Panc1 (cell line): Measurements from ENCODE around the gene SMYD4. TPM values are rescaled to one million over a fixed set of nuclear protein-coding genes. Genes with fewer than 3 reads are reported as not detected.

ENCODE experiments used
- ATAC-seq: fragments of 200-7000 bp; cut with Tn5 transposase; 2 replicates; pipeline ENCODE4 v1.9.1; 2020; ENCODE audit warnings: mild to moderate bottlenecking, moderate library complexity
- BruUV-seq: library from RNA; stranded (reverse); fragments of 400-500 nt; replicated peaks from 2 replicates; lab custom pipeline; 2021; lab: Mats Ljungman, UMichigan
- CTCF ChIA-PET: fragments of 300-600 bp; sonication (Branson Sonifier 250); formaldehyde crosslinking; loops from one replicate; lab custom pipeline; 2022; ENCODE audit warnings: antibody characterized with exemption; lab: Charles Lee
- POLR2A ChIA-PET: fragments of 300-600 bp; sonication (Branson Sonifier 250); formaldehyde crosslinking; loops from one replicate; lab custom pipeline; 2022; ENCODE audit warnings: antibody characterized with exemption; lab: Charles Lee
- DNase-seq: peaks from one replicate; pipeline ENCODE4 v3.0.0-alpha.2; 2010; ENCODE audit warnings: low read depth, low spot score
- H3K27ac ChIP-seq: 2 replicates; pipeline ENCODE4 v1.5.1; 2011; ENCODE audit warnings: mild to moderate bottlenecking, low read length, inconsistent platforms
- H3K27me3 ChIP-seq: fragments of 200-500 bp; sonication (Bioruptor generic); 2 replicates; pipeline ENCODE4 v1.6.0; 2014; ENCODE audit warnings: low read length, inconsistent platforms; ENCODE audit not compliant: control insufficient read depth, insufficient read depth
- H3K36me3 ChIP-seq: fragments of 200-500 bp; sonication (Bioruptor generic); 2 replicates; pipeline ENCODE4 v1.5.1; 2014; ENCODE audit warnings: inconsistent platforms, mild to moderate bottlenecking, low read length, moderate library complexity; ENCODE audit not compliant: control insufficient read depth, insufficient read depth
- H3K4me1 ChIP-seq: 2 replicates; pipeline ENCODE4 v1.5.1; 2011; ENCODE audit warnings: inconsistent platforms, mild to moderate bottlenecking, low read length, moderate library complexity; ENCODE audit not compliant: control insufficient read depth, insufficient read depth
- H3K4me3 ChIP-seq, 2 experiments: 2 replicates each; pipeline ENCODE4 v1.5.1; 2011 to 2012; ENCODE audit warnings: low read depth in 2 of 2, low read length in 2 of 2, mild to moderate bottlenecking in 2 of 2, inconsistent platforms in 1 of 2, moderate library complexity in 1 of 2
- H3K9me3 ChIP-seq: fragments of 200-500 bp; sonication (Bioruptor generic); 2 replicates; pipeline ENCODE4 v1.5.1; 2014; ENCODE audit warnings: low read depth, mild to moderate bottlenecking, inconsistent platforms, low read length, moderate library complexity; ENCODE audit not compliant: control insufficient read depth, insufficient read depth
- CTCF ChIP-seq: fragments of 450-650 bp; IDR thresholded peaks from 2 replicates; pipeline ENCODE4 v1.5.1; 2017; ENCODE audit warnings: mild to moderate bottlenecking
- POLR2AphosphoS5 ChIP-seq: IDR thresholded peaks from 2 replicates; pipeline ENCODE4 v1.6.1; 2012; ENCODE audit warnings: mild to moderate bottlenecking, low read depth, low read length, moderate library complexity
- REST ChIP-seq, 2 experiments: IDR thresholded peaks; 2 replicates each; pipeline ENCODE4 v1.6.1; 2011 to 2012; ENCODE audit warnings: low read depth in 2 of 2, control low read depth in 1 of 2, low read length in 1 of 2, mild to moderate bottlenecking in 1 of 2, moderate library complexity in 1 of 2; ENCODE audit not compliant: insufficient read depth in 1 of 2
- SIN3A ChIP-seq: IDR thresholded peaks from 2 replicates; pipeline ENCODE4 v1.6.1; 2012; ENCODE audit warnings: low read depth, mild to moderate bottlenecking, low read length, moderate library complexity, borderline replicate concordance; ENCODE audit not compliant: insufficient read depth
- TCF7L2 ChIP-seq: IDR thresholded peaks from 2 replicates; pipeline ENCODE4 v1.6.1; 2011; ENCODE audit warnings: mild to moderate bottlenecking, low read depth, low read length, inconsistent platforms
- in situ Hi-C: cut with HindIII; loops from 2 replicates; pipeline ENCODE4 v1.10.0; 2016; ENCODE audit warnings: low sequenced_read_pairs, low pct_unique_long_range_greater_than_20kb
- intact Hi-C: fragments of 100-400 bp; cut with micrococcal nuclease; formaldehyde crosslinking; loops from one replicate; pipeline ENCODE4 v1.10.0; 2022; ENCODE audit not compliant: unreplicated experiment
- total RNA-seq: library from RNA; stranded (reverse); gene quantifications from one replicate; pipeline ENCODE4 v1.2.1, GENCODE V29; 2021; ENCODE audit not compliant: unreplicated experiment

SMYD4 gene
- total RNA-seq, 1 experiment from 2014 or later: 17.1 TPM

GRCh38 chr17:1737531-1738291 is 92.0 kb downstream of the SMYD4 start:
- no peak for ATAC-seq
- no TSS peak for BruUV-seq
- intact Hi-C loops: no loop called here
- in situ Hi-C loops: no loop called here
- no peak overlapping the region for H3K4me3 ChIP-seq
- no peak for TF ChIP-seq SIN3A
- no peak for TF ChIP-seq POLR2AphosphoS5
- no peak for TF ChIP-seq REST (IDR thresholded peaks at IDR 0.05; ENCODE audit: insufficient read depth in 1 of 2, low read depth in 2 of 2, low read length in 1 of 2)
- TF ChIP-seq TCF7L2: no peak
- TF ChIP-seq CTCF: no peak
- no peak overlapping the region for H3K27ac ChIP-seq
- no peaks in the 10 kb centered on the region for H3K9me3 ChIP-seq
- peaks cover 12% of the 10 kb centered on the region for H3K4me1 ChIP-seq
- ChIA-PET POLR2A (no interaction called here), CTCF (no interaction called here)
- no peak for DNase-seq
- H3K36me3 ChIP-seq: no peaks in the 10 kb centered on the region
- no peaks in the 10 kb centered on the region for H3K27me3 ChIP-seq

GRCh38 chr17:1736348-1737281 is 93.1 kb downstream of the SMYD4 start:
- TF ChIP-seq REST (IDR thresholded peaks at IDR 0.05; ENCODE audit: insufficient read depth in 1 of 2, low read depth in 2 of 2, low read length in 1 of 2): no peak
- TF ChIP-seq POLR2AphosphoS5: no peak
- TF ChIP-seq SIN3A: no peak
- no peak for TF ChIP-seq CTCF
- POLR2A ChIA-PET: interaction anchor here (0.6 kb wide), 2 partner anchors 11 to 29 kb away, joined by 5 to 16 read pairs; no protein-coding TSS in a partner anchor
- in situ Hi-C loops: no loop called here

More at GRCh38 chr17:1736348-1737281, 93.1 kb downstream of the SMYD4 start:
- Histone ChIP-seq H3K27ac (peak overlapping the region; percentile 48; the same call in 1 of the 2 replicates), H3K9me3 (no peaks in the 10 kb centered on the region), H3K27me3 (no peaks in the 10 kb centered on the region), H3K4me1 (peaks cover 12% of the 10 kb centered on the region), H3K36me3 (no peaks in the 10 kb centered on the region), H3K4me3 (no peak overlapping the region)
- CTCF ChIA-PET: no interaction called here
- DNase-seq (no peak), ATAC-seq (peak; percentile 74)
- no TSS peak for BruUV-seq
- intact Hi-C loops: no loop called here
